Endothelial cell of umbilical vein (primary cell): Measurements from ENCODE around the gene SLC25A43. TPM values are rescaled to one million over a fixed set of nuclear protein-coding genes. Genes with fewer than 3 reads are reported as not detected.

Experiments
- BruUV-seq: library from RNA; stranded (reverse); fragments of 400-500 nt; replicated peaks from 2 replicates; lab custom pipeline; 2021; lab: Mats Ljungman, UMichigan
- CTCF ChIA-PET: fragments of 300-600, 350-600 bp; sonication (Branson Sonifier 250); formaldehyde crosslinking; loops from one replicate; lab custom pipeline; 2021; ENCODE audit warnings: antibody characterized with exemption, inconsistent platforms; lab: Charles Lee
- POLR2A ChIA-PET: fragments of 300-600, 350-600 bp; sonication (Branson Sonifier 250); formaldehyde crosslinking; loops from one replicate; lab custom pipeline; 2021; ENCODE audit warnings: antibody characterized with exemption, inconsistent platforms; lab: Charles Lee
- DNase-seq: peaks from one replicate; pipeline ENCODE4 v3.0.0-alpha.2; 2011; ENCODE audit warnings: low read depth, low spot score
- FAIRE-seq: peaks from 2 replicates; lab custom pipeline; 2011; peaks lifted over from hg19 to GRCh38; lab: Jason Lieb, UNC
- H2AFZ ChIP-seq: 2 replicates; pipeline ENCODE4 v1.6.0; 2012; ENCODE audit warnings: low read depth, low read length, control low read depth, inconsistent platforms
- H3K27ac ChIP-seq: 2 replicates; pipeline ENCODE4 v1.5.1; 2011; ENCODE audit warnings: low read depth, mild to moderate bottlenecking, control low read depth, low read length, moderate library complexity; ENCODE audit not compliant: insufficient read depth
- H3K27me3 ChIP-seq, 2 experiments: 2 replicates each; pipeline versions ENCODE4 v1.6.0 to v1.6.1; 2011; ENCODE audit warnings: low read length in 2 of 2, mixed read lengths in 1 of 2; ENCODE audit not compliant: control insufficient read depth in 2 of 2, insufficient read depth in 2 of 2
- H3K36me3 ChIP-seq, 2 experiments: 2 replicates in 1 of 2; 3 replicates in 1 of 2; pipeline ENCODE4 v1.5.1; 2011; ENCODE audit warnings: low read length in 2 of 2, mild to moderate bottlenecking in 1 of 2, moderate library complexity in 1 of 2; ENCODE audit not compliant: control insufficient read depth in 2 of 2, insufficient read depth in 2 of 2; ENCODE audit errors: extremely low read depth in 1 of 2
- H3K4me1 ChIP-seq: 3 replicates; pipeline ENCODE4 v1.5.1; 2011; ENCODE audit warnings: mild to moderate bottlenecking, low read length; ENCODE audit not compliant: control insufficient read depth, insufficient read depth; ENCODE audit errors: extremely low read depth
- H3K4me2 ChIP-seq: 2 replicates; pipeline ENCODE4 v1.6.1; 2011; ENCODE audit warnings: low read length, control low read depth, mixed read lengths; ENCODE audit not compliant: insufficient read depth
- H3K4me3 ChIP-seq, 3 experiments: fragments of 200-600 bp in 1 of 3; sonication (generic), shearing (Covaris generic) in 1 of 3; replicated peaks in 1 of 3; 2 replicates each; pipeline ENCODE4 v1.5.1; 2011 to 2016; ENCODE audit warnings: control low read depth in 3 of 3, low read length in 3 of 3, mild to moderate bottlenecking in 2 of 3, inconsistent platforms in 1 of 3, low read depth in 1 of 3, moderate library complexity in 1 of 3; ENCODE audit not compliant: insufficient read depth in 1 of 3
- H3K79me2 ChIP-seq: 2 replicates; pipeline ENCODE4 v1.6.0; 2012; ENCODE audit warnings: low read length, inconsistent platforms; ENCODE audit not compliant: control insufficient read depth, insufficient read depth
- H3K9ac ChIP-seq: replicated peaks from 2 replicates; pipeline ENCODE3; 2011; ENCODE audit warnings: low read length, control low read depth; ENCODE audit not compliant: insufficient read depth; ENCODE audit errors: extremely low read depth
- H3K9me1 ChIP-seq: replicated peaks from 3 replicates; pipeline ENCODE4 v1.6.0; 2011; ENCODE audit warnings: mild to moderate bottlenecking, low read length; ENCODE audit not compliant: control insufficient read depth, insufficient read depth; ENCODE audit errors: extremely low read depth
- H3K9me3 ChIP-seq: replicated peaks from 2 replicates; pipeline ENCODE4 v1.5.1; 2012; ENCODE audit warnings: low read length, inconsistent platforms; ENCODE audit not compliant: control insufficient read depth, insufficient read depth
- H4K20me1 ChIP-seq: replicated peaks from 2 replicates; pipeline ENCODE3; 2011; ENCODE audit warnings: mild to moderate bottlenecking, low read length; ENCODE audit not compliant: control insufficient read depth, insufficient read depth; ENCODE audit errors: extremely low read depth
- CTCF ChIP-seq, 2 donors: IDR thresholded peaks; 1 replicate in 1 of 2; 2 replicates in 1 of 2; pipeline ENCODE4 v1.5.1; 2011; ENCODE audit warnings: low read length in 2 of 2, mild to moderate bottlenecking in 2 of 2, moderate library complexity in 2 of 2, control low read depth in 1 of 2, inconsistent platforms in 1 of 2, low read depth in 1 of 2; ENCODE audit not compliant: insufficient read depth in 1 of 2; ENCODE audit errors: extremely low read depth in 1 of 2
- EZH2 ChIP-seq: IDR thresholded peaks from 2 replicates; pipeline ENCODE4 v1.6.1; 2012; ENCODE audit warnings: borderline replicate concordance, low read depth, mild to moderate bottlenecking, moderate library complexity, low read length, inconsistent platforms; ENCODE audit not compliant: severe bottlenecking
- FOS ChIP-seq: IDR thresholded peaks from 2 replicates; pipeline ENCODE4 v1.6.1; 2011; ENCODE audit warnings: mild to moderate bottlenecking, low read length, moderate library complexity, borderline replicate concordance; ENCODE audit not compliant: insufficient read depth
- GATA2 ChIP-seq: IDR thresholded peaks from 2 replicates; pipeline ENCODE4 v1.7.0; 2011; ENCODE audit warnings: low read depth, mild to moderate bottlenecking, moderate library complexity, mixed read lengths, low read length; ENCODE audit not compliant: insufficient read length, insufficient read depth
- JUN ChIP-seq: IDR thresholded peaks from 2 replicates; pipeline ENCODE4 v1.6.1; 2011; ENCODE audit warnings: borderline replicate concordance, low read depth; ENCODE audit not compliant: insufficient read length, insufficient read depth
- MAX ChIP-seq: IDR thresholded peaks from 2 replicates; pipeline ENCODE4 v1.6.1; 2011; ENCODE audit not compliant: insufficient read depth, insufficient read length
- MYC ChIP-seq: IDR thresholded peaks from one replicate; pipeline ENCODE4 v1.6.1; 2011; ENCODE audit warnings: mild to moderate bottlenecking, low read depth, low read length
- POLR2A ChIP-seq: IDR thresholded peaks from 2 replicates; pipeline ENCODE4 v1.6.1; 2012; ENCODE audit warnings: low read depth, mild to moderate bottlenecking, control low read depth, low read length
- POLR2AphosphoS5 ChIP-seq: IDR thresholded peaks from 2 replicates; pipeline ENCODE4 v1.6.1; 2012; ENCODE audit warnings: low read depth, mild to moderate bottlenecking, control low read depth, low read length, moderate library complexity; ENCODE audit not compliant: insufficient read depth
- dilution Hi-C: fragments of 300-500 bp; cut with MboI; formaldehyde crosslinking; loops from one replicate; pipeline ENCODE4 v1.15.0; 2019; ENCODE audit warnings: low sequenced_read_pairs; ENCODE audit not compliant: extremely low pct_ligation_motif_present
- intact Hi-C: fragments of 100-400 bp; cut with micrococcal nuclease; formaldehyde crosslinking; loops from one replicate; pipeline ENCODE4 v1.10.0; 2022
- polyA plus RNA-seq, 4 experiments: library from polyadenylated mRNA; depleted of rRNA in 3 of 4; stranded (reverse) in 3 of 4; unstranded in 1 of 4; fragments of >200 nt; gene quantifications; 2 replicates each; pipeline versions ENCODE4 v1.2.1 to v1.2.3, GENCODE V29; 2011 to 2012; ENCODE audit warnings: missing spikeins in 1 of 4
- total RNA-seq: library from RNA; stranded (reverse); gene quantifications from 2 replicates; pipeline ENCODE4 v1.2.3, GENCODE V29; 2021

SLC25A43 gene
- total and polyA plus RNA-seq, 2 donors (not counting 3 experiments of a cell fraction or from before 2014, with no cell fraction given) = 7.2 to 11.5 TPM

- TF ChIP-seq MAX (no peak), MYC (no peak), EZH2 (no peak), POLR2AphosphoS5 (no peak), GATA2 (no peak), JUN (no peak), POLR2A (no peak), FOS (no peak), CTCF (IDR thresholded peaks at IDR 0.05; ENCODE audit: extremely low read depth in 1 of 2, insufficient read depth in 1 of 2, low read depth in 1 of 2, low read length in 2 of 2) (no peak)
- no peaks in the 10 kb centered on the region for H3K9me3 ChIP-seq
- dilution Hi-C loops = no loop called here
- no peaks in the 10 kb centered on the region for H3K9me1 ChIP-seq
- no peaks in the 10 kb centered on the region for H3K4me1 ChIP-seq
- H3K79me2 ChIP-seq = no peaks in the 10 kb centered on the region
- ChIA-PET CTCF (interaction anchor here (1.1 to 2.5 kb wide), 4 partner anchors 9 to 34 kb away, joined by 4 to 13 read pairs (median 8); no protein-coding TSS in a partner anchor), POLR2A (interaction anchor here (0.6 kb wide), 1 partner anchor 90 kb away, joined by 4 read pairs; no protein-coding TSS in a partner anchor)
- intact Hi-C loops = no loop called here
- no TSS peak for BruUV-seq
- H4K20me1 ChIP-seq = no peaks in the 10 kb centered on the region
- H3K27ac ChIP-seq = no peak overlapping the region
- no peak overlapping the region for H3K9ac ChIP-seq
- H3K4me3 ChIP-seq = no peak overlapping the region
- DNase-seq (no peak), FAIRE-seq (no peak)
- no peak overlapping the region for H3K4me2 ChIP-seq
- no peak overlapping the region for H2AFZ ChIP-seq
- H3K27me3 ChIP-seq = no peaks in the 10 kb centered on the region
- H3K36me3 ChIP-seq = no peaks in the 10 kb centered on the region
Measured at GRCh38 chrX:119478504-119478903, 79.4 kb downstream of the SLC25A43 start.
